Activated naive CD4-positive, alpha-beta T cell treated with anti-CD3 and anti-CD28 coated beads, Interleukin-2, amount 50 U/mL, for 24 hours (primary cell): ENCODE measurements around the gene MARK1.

Source experiments
- H3K27ac Mint-ChIP-seq: one replicate; pipeline ENCODE4 v1.8.0; 2021; ENCODE audit warnings: mild to moderate bottlenecking, mixed read lengths
- H3K27me3 Mint-ChIP-seq: one replicate; pipeline ENCODE4 v1.8.0; 2021; ENCODE audit warnings: mixed read lengths
- H3K36me3 Mint-ChIP-seq: one replicate; pipeline ENCODE4 v1.8.0; 2021; ENCODE audit warnings: mixed read lengths
- H3K4me1 Mint-ChIP-seq: one replicate; pipeline ENCODE4 v1.8.0; 2021; ENCODE audit warnings: mixed read lengths
- H3K4me3 Mint-ChIP-seq: one replicate; pipeline ENCODE4 v1.8.0; 2021; ENCODE audit warnings: mild to moderate bottlenecking, mixed read lengths
- H3K9me3 Mint-ChIP-seq: one replicate; pipeline ENCODE4 v1.8.0; 2021; ENCODE audit warnings: mixed read lengths

MARK1 gene

GRCh38 chr1:220527908-220528678 lies at the start of gene MARK1:
Gene MARK1 (plus strand): TSS chr1:220528136. CDS start chr1:220528823, 687 bp downstream.
- H3K27ac Mint-ChIP-seq, result no peak within 1 kb of the TSS
- H3K36me3 Mint-ChIP-seq, result peaks cover 4% of the 10 kb centered on the region
- no peaks in the 10 kb centered on the region for H3K9me3 Mint-ChIP-seq
- peaks cover 57% of the 10 kb centered on the region for H3K27me3 Mint-ChIP-seq
- peak within 1 kb of the TSS; percentile 83 for H3K4me3 Mint-ChIP-seq
- H3K4me1 Mint-ChIP-seq, result peaks cover 21% of the 10 kb centered on the region

GRCh38 chr1:220483700-220484099 lies 44.2 kb upstream of the MARK1 start:
- H3K4me3 Mint-ChIP-seq, result no peak overlapping the region
- H3K27ac Mint-ChIP-seq, result no peak overlapping the region
- no peaks in the 10 kb centered on the region for H3K4me1 Mint-ChIP-seq

DNA sequence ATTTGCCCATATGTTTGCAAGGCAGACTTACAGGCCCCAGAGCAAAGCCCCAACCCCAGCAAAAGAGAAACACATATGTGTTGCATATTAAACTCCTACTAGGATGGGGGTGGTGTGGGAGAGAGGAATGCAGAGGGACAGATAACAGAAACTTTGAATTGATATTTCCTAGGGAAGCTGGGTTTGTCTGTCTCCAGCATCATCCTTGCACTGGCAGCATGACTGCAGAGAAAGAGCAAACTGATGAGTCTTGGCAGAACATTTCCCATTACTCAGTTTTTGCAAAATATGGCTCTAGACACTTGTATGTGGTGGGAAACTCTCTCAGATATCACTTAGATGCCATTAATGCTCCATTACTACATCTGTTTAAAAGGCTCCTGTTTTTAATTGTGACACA lies 43.8 kb upstream of the MARK1 start:
- Mint-ChIP-seq H3K9me3 (peaks cover 6% of the 10 kb centered on the region), H3K4me3 (no peak overlapping the region), H3K4me1 (no peaks in the 10 kb centered on the region), H3K36me3 (no peaks in the 10 kb centered on the region), H3K27ac (no peak overlapping the region), H3K27me3 (no peaks in the 10 kb centered on the region)

More at GRCh38 chr1:220483700-220484099, 44.2 kb upstream of the MARK1 start:
- H3K36me3 Mint-ChIP-seq, result no peaks in the 10 kb centered on the region
- H3K9me3 Mint-ChIP-seq, result peaks cover 6% of the 10 kb centered on the region
- H3K27me3 Mint-ChIP-seq, result no peaks in the 10 kb centered on the region

GRCh38 chr1:220485131-220485530 lies 42.8 kb upstream of the MARK1 start:
- no peaks in the 10 kb centered on the region for H3K36me3 Mint-ChIP-seq

GRCh38 chr1:220485791-220486190 lies 42.1 kb upstream of the MARK1 start:
- no peaks in the 10 kb centered on the region for H3K4me1 Mint-ChIP-seq
- no peaks in the 10 kb centered on the region for H3K36me3 Mint-ChIP-seq
- H3K4me3 Mint-ChIP-seq, result no peak overlapping the region
- no peak overlapping the region for H3K27ac Mint-ChIP-seq
- no peaks in the 10 kb centered on the region for H3K27me3 Mint-ChIP-seq
- peaks cover 6% of the 10 kb centered on the region for H3K9me3 Mint-ChIP-seq

More at GRCh38 chr1:220485131-220485530, 42.8 kb upstream of the MARK1 start:
- Mint-ChIP-seq H3K4me1 (no peaks in the 10 kb centered on the region), H3K4me3 (no peak overlapping the region), H3K9me3 (peaks cover 6% of the 10 kb centered on the region), H3K27me3 (no peaks in the 10 kb centered on the region), H3K27ac (no peak overlapping the region)

GRCh38 chr1:220487297-220487820 lies 40.6 kb upstream of the MARK1 start:
- Mint-ChIP-seq H3K27ac (no peak overlapping the region), H3K9me3 (peaks cover 4% of the 10 kb centered on the region), H3K4me3 (no peak overlapping the region), H3K36me3 (no peaks in the 10 kb centered on the region), H3K27me3 (peaks cover 1% of the 10 kb centered on the region), H3K4me1 (no peaks in the 10 kb centered on the region)

GRCh38 chr1:220491891-220492290 lies 36.0 kb upstream of the MARK1 start:
- Mint-ChIP-seq H3K27ac (no peak overlapping the region), H3K4me3 (no peak overlapping the region), H3K36me3 (no peaks in the 10 kb centered on the region), H3K9me3 (no peaks in the 10 kb centered on the region), H3K27me3 (peaks cover 3% of the 10 kb centered on the region), H3K4me1 (no peaks in the 10 kb centered on the region)

- Mint-ChIP-seq H3K9me3 (no peaks in the 10 kb centered on the region), H3K27ac (no peak overlapping the region), H3K27me3 (peaks cover 7% of the 10 kb centered on the region), H3K4me3 (no peak overlapping the region), H3K4me1 (no peaks in the 10 kb centered on the region), H3K36me3 (no peaks in the 10 kb centered on the region)
These were observed 30.6 kb upstream of the MARK1 start for GRCh38 chr1:220497220-220497947.

- Mint-ChIP-seq H3K36me3 (no peaks in the 10 kb centered on the region), H3K4me3 (no peak overlapping the region), H3K27me3 (peaks cover 7% of the 10 kb centered on the region), H3K27ac (no peak overlapping the region), H3K4me1 (no peaks in the 10 kb centered on the region), H3K9me3 (no peaks in the 10 kb centered on the region)
These were observed 29.7 kb upstream of the MARK1 start for GRCh38 chr1:220498188-220498587.

GRCh38 chr1:220500372-220500771 lies 27.6 kb upstream of the MARK1 start:
- no peaks in the 10 kb centered on the region for H3K4me1 Mint-ChIP-seq
- H3K27me3 Mint-ChIP-seq, result peaks cover 12% of the 10 kb centered on the region
- no peaks in the 10 kb centered on the region for H3K9me3 Mint-ChIP-seq
- no peaks in the 10 kb centered on the region for H3K36me3 Mint-ChIP-seq
- H3K4me3 Mint-ChIP-seq, result no peak overlapping the region
- no peak overlapping the region for H3K27ac Mint-ChIP-seq

DNA sequence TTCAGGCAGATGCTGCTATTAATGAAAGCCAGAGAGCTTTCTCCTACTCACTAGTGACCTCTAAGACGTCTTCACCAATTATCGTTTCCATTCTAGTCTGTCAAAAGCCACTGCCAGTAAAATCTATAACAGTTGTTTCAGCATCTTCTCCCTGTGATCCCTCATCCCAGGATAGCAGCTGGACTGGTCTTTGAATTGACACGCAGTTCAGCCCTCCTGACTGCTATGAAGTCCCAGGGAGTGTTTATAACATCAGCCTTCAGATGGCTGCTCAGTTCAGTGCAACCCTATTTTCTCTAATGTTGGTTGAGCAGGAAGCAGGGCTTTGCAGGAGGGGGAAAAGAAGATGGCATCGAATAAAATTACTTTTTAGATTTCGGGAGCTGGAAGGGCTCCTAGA lies 23.6 kb upstream of the MARK1 start:
- no peaks in the 10 kb centered on the region for H3K4me1 Mint-ChIP-seq
- no peak overlapping the region for H3K27ac Mint-ChIP-seq
- no peak overlapping the region for H3K4me3 Mint-ChIP-seq
- H3K27me3 Mint-ChIP-seq, result peaks cover 8% of the 10 kb centered on the region
- no peaks in the 10 kb centered on the region for H3K36me3 Mint-ChIP-seq
- no peaks in the 10 kb centered on the region for H3K9me3 Mint-ChIP-seq

DNA sequence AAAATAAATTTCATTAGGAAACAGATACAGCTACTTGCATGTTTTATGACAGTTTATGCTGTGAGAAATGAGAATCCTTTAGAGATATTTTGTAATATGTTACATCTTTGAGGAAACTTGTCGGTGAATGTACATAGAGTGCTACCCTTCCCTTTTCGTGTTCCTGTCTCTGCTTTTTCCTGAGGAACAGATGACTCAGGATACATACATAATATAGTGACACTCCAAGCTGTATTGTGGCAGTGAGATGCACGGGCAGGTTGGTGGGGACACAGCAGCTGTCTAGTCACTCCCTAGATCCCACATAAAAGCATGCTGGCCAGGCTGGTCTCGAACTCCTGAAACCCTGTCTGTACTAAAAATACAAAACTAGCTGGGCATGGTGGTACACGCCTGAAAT lies 20.9 kb upstream of the MARK1 start:
- no peak overlapping the region for H3K4me3 Mint-ChIP-seq
- no peaks in the 10 kb centered on the region for H3K9me3 Mint-ChIP-seq
- H3K36me3 Mint-ChIP-seq, result no peaks in the 10 kb centered on the region
- H3K4me1 Mint-ChIP-seq, result no peaks in the 10 kb centered on the region
- no peak overlapping the region for H3K27ac Mint-ChIP-seq
- peaks cover 6% of the 10 kb centered on the region for H3K27me3 Mint-ChIP-seq

- H3K36me3 Mint-ChIP-seq, result no peaks in the 10 kb centered on the region
- no peaks in the 10 kb centered on the region for H3K9me3 Mint-ChIP-seq
- H3K4me1 Mint-ChIP-seq, result no peaks in the 10 kb centered on the region
- H3K4me3 Mint-ChIP-seq, result no peak overlapping the region
- H3K27me3 Mint-ChIP-seq, result peaks cover 3% of the 10 kb centered on the region
- no peak overlapping the region for H3K27ac Mint-ChIP-seq
These were observed 16.8 kb upstream of the MARK1 start for GRCh38 chr1:220511179-220511578.

DNA sequence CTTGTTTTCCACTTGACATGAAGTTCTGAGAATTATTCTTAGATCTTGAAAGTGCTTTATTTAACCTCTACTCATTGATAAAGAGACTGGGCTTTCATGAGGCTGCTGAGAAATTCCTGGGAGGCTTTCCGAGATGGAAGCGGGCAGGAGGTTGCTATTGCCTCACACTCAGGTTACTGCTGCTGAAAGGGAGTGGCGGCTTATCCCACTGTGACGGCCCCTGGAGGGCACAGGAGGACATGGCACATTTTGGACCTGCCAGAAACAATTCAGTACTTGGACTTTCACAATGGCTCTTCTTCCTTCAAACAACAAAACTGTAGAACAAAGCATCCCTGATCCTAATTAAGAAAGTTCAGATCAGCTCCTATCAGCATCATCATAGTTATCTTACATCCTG lies 16.2 kb upstream of the MARK1 start:
- Mint-ChIP-seq H3K4me1 (no peaks in the 10 kb centered on the region), H3K27me3 (peaks cover 3% of the 10 kb centered on the region), H3K4me3 (no peak overlapping the region), H3K36me3 (no peaks in the 10 kb centered on the region), H3K9me3 (no peaks in the 10 kb centered on the region), H3K27ac (no peak overlapping the region)

- no peaks in the 10 kb centered on the region for H3K36me3 Mint-ChIP-seq
- H3K9me3 Mint-ChIP-seq, result no peaks in the 10 kb centered on the region
- H3K27ac Mint-ChIP-seq, result no peak overlapping the region
- peaks cover 14% of the 10 kb centered on the region for H3K27me3 Mint-ChIP-seq
- no peak overlapping the region for H3K4me3 Mint-ChIP-seq
- H3K4me1 Mint-ChIP-seq, result no peaks in the 10 kb centered on the region
These were observed 14.1 kb upstream of the MARK1 start for GRCh38 chr1:220513834-220514233.

DNA sequence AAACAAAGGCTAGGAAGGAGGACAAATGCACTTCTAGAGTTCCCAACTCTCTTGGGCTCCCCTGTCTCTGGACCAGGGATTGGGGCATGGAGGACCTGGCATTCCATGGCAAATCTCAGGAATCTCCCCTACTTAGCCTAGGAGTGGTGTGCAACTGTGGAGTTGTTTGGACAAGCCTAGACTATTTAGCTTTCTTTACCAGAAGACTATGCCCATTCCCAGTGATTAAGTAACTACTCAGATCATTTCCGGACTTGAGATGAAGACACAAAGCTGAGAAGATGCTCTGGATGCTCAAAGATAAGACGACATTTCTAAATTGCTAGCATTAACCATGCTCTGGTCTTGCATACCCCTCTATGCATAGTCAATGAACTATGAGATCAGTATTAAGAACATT lies 13.7 kb upstream of the MARK1 start:
- H3K36me3 Mint-ChIP-seq, result no peaks in the 10 kb centered on the region
- H3K4me1 Mint-ChIP-seq, result no peaks in the 10 kb centered on the region
- H3K9me3 Mint-ChIP-seq, result no peaks in the 10 kb centered on the region
- no peak overlapping the region for H3K4me3 Mint-ChIP-seq
- H3K27ac Mint-ChIP-seq, result no peak overlapping the region
- peaks cover 14% of the 10 kb centered on the region for H3K27me3 Mint-ChIP-seq
